NCI-H1436 treated with DMSO at 0.1 percent for 48 hours (cell line): Measurements from ENCODE around the gene OGFRL1.

Source experiments
- DNase-seq: peaks from one replicate; lab custom pipeline; 2025; lab: John Stamatoyannopoulos, UW

OGFRL1 gene

DNA sequence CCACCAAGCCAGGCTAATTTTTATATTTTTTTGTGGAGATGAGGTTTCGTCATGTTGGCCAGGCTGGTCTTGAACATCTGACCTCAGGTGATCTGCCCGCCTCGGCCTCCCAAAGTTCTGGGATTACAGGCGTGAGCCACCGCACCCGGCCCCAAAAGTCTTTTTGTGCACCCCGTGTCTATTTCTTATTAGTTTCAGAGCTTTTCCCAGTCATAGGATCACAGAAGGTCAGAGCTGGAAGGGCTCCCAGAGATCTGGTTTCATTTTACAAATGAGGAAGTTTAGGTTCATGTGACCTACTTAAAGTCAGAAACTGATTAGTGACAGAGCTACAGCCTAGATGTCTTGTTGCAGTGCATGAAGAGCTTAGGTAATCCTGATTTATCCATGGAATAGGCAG, 1.6 kb upstream of the OGFRL1 start:
- DNase-seq: no peak

GRCh38 chr6:71287926-71288227, 734 bp upstream of the OGFRL1 start:
- no peak for DNase-seq

DNA sequence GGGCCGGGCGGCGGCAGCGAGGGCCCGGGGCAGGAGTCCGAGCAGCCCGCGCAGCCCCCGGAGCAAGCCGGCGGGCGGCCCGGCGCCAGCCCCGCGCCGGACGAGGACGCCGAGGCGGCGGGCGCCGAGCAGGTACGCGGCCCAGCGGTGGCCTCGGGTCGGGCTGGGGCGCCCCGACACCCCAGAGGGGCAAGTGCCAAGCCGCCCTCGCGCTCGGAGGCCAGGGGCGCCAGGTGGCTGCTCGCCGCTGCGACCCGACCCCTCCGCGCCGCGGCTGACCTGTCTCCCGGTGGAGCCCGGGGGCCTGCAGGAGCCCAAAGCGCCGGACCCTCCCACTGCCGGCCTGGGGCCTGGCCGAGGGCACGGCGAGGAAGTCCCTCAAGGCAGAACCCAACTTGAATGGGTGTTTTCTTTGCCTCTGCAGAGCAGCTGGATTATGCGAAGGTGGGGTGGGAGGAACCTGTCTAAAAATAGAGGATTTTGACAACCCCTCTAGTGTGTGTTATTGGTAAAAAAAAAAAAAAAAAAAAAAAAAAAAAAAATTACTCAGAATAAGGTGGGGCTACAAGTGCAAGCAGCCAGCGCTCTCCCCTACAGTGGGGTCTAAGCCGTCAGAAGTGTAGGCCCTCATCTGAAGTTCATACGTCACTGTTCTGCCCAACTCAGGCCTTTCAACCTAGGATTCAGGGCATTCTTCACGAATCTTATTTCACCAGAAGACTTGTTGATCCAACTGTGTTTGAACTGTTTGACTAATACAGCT, 609 bp downstream of the OGFRL1 start:
- no peak for DNase-seq

DNA sequence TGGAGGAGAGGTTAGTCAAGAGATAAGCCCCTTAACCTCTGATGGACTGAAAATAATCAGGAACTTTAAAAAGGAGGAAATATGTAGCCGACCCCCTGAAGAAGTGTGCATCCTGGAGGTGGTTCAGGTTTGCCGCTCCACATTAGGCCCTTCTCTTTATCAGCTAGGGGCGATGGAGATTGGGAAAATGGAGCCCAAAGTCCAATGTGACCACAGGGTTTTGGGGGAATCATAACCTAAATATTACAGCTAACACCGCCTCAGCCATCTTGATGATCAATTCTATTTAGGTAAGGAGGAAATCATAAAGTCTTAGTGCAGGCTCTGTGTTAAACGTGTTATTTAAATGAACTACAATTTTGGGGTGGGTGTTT, 1.2 kb downstream of the OGFRL1 start:
- no peak for DNase-seq

- DNase-seq: no peak
These were observed 2.0 kb downstream of the OGFRL1 start for GRCh38 chr6:71290611-71291010.

DNA sequence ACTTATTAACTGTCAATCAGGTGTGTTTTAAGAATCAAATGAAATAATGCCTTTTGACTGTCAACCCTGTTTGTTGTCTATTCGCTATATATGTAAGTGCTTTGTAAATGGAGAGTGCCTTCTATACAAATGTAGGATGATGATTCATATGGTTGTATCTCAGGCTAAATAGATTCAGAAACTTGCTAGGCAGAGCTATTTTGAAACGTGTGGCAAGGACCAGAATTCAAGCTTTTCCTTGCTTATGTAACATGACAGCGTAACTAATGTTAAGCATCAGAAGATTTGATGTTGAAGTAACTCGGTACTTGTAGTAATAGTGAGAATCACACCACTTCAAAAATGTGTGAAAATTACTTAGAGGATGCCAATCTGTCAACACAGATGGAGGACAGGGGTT, 3.4 kb downstream of the OGFRL1 start:
- no peak for DNase-seq

GRCh38 chr6:71294121-71294523, 5.5 kb downstream of the OGFRL1 start:
- DNase-seq: no peak

- no peak for DNase-seq
These were observed 9.8 kb downstream of the OGFRL1 start for GRCh38 chr6:71298459-71298858.

DNA sequence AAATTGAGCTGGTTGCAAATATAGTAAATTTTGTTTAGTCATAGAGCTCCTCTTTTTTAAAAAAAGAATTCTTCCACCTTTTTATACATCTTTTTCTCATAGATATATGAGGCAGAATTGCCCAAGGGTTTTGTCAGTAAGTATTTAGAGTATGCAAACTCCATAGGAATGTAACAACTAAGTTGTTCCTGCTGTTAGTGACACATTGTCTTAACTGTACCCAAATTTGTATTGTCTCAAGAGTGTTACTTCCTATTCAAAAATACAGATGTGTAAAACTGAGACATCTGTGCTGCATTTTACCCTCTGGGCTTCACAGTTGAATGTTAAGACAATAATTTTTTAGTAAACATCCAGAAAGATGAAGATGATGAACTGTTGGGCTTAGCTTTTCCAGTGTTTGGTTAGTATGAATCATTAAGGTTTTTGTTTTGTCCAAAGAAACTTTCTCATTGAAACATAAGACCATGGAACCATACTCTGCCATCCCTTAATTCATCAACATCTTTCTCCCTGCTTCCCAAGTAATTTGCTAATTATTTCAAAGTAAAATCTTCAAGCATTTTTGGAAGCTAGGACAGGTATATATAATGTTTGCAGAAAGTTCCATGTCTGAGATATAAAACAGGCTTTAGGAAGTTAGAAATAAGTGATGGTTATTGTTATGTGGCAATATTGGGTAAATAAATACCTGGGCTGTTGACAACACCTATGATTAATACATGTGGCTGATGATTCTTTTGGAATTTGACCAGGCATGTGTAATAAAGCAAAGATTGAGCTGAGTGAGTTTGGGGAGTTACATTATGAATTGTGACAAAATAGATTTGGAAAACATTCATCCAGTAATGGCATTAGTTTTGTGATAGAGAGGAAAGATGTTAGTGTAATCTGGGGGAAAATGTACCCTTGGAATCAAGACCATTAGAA, 11.2 kb downstream of the OGFRL1 start:
- no peak for DNase-seq

- DNase-seq: no peak
These were observed 12.1 kb downstream of the OGFRL1 start for GRCh38 chr6:71300561-71301168.

- no peak for DNase-seq
These were observed 12.9 kb downstream of the OGFRL1 start for GRCh38 chr6:71301546-71301945.

DNA sequence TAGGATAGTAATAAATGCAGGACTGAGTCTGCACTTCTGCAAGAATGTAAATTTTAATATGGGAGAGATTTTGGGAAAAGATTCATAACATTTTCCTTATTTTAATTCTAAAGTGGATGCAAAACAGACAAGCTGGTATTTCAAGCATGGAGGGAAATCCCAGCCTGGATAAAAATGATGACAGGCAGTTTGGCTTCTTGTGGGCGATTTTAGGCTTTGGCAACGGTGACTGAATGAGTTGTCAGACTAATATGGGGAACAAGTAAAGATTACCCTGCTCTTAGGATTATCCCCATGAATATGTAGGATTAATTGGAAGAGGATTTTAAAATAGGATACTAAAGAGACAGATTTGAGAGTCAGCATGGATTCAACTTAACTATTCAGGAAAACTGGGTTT, 21.0 kb downstream of the OGFRL1 start:
- no peak for DNase-seq

- no peak for DNase-seq
These were observed 21.6 kb downstream of the OGFRL1 start for GRCh38 chr6:71310261-71310660.

- DNase-seq: no peak
These were observed 23.5 kb downstream of the OGFRL1 start for GRCh38 chr6:71312089-71312488.

- DNase-seq: no peak
These were observed 28.8 kb downstream of the OGFRL1 start for GRCh38 chr6:71317441-71317840.

DNA sequence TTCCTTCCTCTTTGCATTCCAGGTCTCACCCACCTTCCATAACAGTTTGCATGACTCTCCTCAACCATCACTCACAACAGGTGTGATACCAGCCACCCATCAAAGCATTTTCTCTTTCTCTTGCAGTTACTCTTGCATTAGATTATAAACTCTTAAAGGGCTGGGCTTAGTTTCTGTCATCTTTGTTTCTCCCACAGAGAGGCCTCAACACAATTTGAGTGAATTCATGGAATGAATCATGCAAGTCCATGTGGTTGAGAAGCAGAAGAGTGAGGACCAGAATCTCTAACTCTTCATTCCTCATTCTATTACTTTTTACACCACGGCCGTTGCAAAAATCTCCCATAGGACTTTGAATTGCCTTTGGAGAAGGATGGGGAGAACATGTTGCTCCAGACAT, 31.4 kb downstream of the OGFRL1 start:
- no peak for DNase-seq

DNA sequence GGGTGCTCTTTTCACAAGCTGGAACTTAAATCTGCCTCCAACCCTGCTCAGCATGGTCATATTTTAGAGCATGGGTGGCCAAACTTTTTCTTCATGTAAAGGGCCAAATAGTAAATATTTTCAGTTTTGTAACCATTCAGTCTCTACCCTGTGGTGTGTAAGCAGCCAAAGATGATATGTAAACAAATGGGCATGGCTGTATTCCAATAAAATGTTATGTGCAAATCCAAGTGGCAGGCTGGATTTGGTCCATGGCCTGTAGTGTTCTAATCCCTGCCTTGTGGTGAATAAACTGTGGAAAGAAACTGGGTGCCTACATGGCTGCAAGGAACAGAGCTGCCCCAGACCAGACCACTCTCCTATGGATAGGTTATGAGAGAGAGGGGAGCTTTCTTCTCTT, 32.7 kb downstream of the OGFRL1 start:
- DNase-seq: no peak

GRCh38 chr6:71324194-71324785, 35.7 kb downstream of the OGFRL1 start:
- no peak for DNase-seq

GRCh38 chr6:71326611-71327010, 38.0 kb downstream of the OGFRL1 start:
- no peak for DNase-seq

DNA sequence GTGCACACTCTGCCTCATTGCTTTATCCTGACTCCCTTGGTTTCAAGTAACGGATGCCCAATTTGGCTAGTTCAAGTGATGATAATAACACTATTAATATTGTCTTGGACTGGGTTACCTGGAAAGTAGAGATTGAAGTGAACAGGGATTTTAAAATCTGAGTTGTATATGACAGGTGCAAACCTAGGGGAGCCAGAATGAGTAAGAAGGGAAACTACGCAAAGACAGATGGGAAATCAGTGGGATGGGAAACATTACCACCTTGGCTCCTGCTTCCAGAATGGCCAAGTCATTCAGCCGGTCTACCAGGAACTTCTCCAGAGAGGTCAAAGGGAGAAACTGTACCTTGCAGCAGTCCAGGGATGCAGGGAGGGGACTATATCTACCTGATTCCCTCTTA, 41.9 kb downstream of the OGFRL1 start:
- DNase-seq: no peak

DNA sequence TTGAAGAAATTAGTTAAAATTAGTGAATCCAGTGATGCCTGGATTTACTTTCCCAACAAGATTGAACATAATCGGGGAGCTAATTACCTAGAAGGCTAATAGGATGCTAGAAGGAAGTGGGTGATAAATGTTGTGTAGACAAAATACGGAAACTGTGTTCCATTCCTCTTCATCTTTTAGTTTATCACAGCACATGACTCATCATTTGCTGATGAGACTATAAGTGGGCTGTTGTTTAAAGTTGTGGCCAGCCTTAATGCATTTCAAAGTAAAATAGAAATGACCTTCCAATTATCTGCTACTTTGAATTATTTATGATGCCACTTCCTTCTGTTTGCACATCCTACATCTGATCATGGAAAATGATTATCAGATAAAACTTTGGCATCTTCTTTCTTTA, 43.4 kb downstream of the OGFRL1 start:
- no peak for DNase-seq

DNA sequence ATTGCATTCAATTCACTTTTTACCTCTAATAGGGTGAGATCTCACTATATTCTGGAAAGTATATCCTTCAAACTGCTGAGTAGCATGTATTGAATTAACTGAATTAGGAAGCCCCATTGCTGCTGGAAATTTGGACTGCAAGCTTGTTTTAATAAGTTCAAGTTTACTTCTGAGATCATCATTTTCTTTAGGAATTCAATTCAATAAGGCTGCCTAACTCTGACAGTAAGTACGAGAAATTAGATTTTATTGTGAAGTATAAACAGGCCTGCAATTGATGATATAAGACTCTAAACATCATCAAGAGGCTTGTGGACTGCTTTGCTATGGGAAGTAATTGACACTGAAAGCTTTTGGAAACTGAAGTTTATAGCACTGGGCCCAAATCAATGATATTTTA, 44.4 kb downstream of the OGFRL1 start:
- no peak for DNase-seq

DNA sequence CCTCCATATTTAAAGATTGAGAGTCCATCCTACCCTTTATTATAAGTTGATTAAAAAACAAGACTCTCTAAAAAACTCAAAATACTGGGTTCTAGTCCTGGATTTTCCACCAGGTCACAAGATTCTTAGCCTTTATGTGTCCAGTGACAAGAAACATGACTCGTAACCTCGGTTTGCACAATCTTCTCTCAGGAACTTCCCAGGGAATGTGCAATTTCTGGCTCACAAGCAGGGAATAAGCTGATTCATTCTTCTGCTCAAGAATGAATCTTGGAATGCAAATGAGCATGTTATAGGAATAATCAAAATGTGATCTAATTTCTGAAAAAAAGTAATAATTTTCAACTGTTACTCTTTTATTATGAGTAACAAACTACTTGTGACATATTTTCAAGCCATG, 45.1 kb downstream of the OGFRL1 start:
- DNase-seq: no peak
